ENCODE data around the gene CHCHD6. TPM values are rescaled to one million over a fixed set of nuclear protein-coding genes. Genes with fewer than 3 reads are reported as not detected.
A peak's percentile ranks its signal among the peaks of the same experiment; 100 is the strongest.

The CHCHD6 gene
- total RNA-seq, 1 experiment from 2014 or later, result 36.3 TPM

DNA sequence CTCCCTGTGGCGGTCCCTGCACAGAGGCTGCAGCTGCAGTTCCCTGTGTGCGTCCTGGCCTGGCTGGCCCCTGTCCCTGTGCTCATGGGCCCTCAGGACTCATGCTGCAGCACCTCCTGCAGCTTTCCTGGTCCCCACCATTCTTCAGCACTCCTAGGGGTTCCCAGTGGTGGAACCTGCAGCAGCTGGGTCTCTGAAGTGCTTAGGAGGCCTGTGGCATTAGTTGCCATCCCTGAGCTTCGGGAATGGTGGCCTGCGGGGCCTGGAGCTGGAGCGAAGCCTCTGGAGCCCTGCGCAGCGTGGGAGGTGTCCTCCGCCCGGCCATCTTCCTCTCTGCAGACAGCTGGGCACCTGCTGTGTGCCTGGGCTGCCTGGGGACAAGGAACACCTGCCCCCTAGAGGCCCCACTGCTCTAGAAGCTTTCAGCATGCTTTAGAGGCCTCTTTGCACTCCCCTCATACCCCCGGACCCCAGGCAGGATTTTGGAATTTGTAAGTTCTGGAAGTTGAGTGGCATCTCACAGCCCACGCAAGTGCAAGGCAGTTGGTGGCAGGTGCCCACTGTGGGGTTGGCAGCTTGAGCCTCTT, 292.0 kb downstream of the CHCHD6 start:
- no peak for TF ChIP-seq SP1 (IDR thresholded peaks at IDR 0.05; ENCODE audit: low read depth)
- TF ChIP-seq, protein P1, sequence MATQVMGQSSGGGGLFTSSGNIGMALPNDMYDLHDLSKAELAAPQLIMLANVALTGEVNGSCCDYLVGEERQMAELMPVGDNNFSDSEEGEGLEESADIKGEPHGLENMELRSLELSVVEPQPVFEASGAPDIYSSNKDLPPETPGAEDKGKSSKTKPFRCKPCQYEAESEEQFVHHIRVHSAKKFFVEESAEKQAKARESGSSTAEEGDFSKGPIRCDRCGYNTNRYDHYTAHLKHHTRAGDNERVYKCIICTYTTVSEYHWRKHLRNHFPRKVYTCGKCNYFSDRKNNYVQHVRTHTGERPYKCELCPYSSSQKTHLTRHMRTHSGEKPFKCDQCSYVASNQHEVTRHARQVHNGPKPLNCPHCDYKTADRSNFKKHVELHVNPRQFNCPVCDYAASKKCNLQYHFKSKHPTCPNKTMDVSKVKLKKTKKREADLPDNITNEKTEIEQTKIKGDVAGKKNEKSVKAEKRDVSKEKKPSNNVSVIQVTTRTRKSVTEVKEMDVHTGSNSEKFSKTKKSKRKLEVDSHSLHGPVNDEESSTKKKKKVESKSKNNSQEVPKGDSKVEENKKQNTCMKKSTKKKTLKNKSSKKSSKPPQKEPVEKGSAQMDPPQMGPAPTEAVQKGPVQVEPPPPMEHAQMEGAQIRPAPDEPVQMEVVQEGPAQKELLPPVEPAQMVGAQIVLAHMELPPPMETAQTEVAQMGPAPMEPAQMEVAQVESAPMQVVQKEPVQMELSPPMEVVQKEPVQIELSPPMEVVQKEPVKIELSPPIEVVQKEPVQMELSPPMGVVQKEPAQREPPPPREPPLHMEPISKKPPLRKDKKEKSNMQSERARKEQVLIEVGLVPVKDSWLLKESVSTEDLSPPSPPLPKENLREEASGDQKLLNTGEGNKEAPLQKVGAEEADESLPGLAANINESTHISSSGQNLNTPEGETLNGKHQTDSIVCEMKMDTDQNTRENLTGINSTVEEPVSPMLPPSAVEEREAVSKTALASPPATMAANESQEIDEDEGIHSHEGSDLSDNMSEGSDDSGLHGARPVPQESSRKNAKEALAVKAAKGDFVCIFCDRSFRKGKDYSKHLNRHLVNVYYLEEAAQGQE (IDR thresholded peaks at IDR 0.05; ENCODE audit: low read depth), result no peak
- TF ChIP-seq, protein P2, sequence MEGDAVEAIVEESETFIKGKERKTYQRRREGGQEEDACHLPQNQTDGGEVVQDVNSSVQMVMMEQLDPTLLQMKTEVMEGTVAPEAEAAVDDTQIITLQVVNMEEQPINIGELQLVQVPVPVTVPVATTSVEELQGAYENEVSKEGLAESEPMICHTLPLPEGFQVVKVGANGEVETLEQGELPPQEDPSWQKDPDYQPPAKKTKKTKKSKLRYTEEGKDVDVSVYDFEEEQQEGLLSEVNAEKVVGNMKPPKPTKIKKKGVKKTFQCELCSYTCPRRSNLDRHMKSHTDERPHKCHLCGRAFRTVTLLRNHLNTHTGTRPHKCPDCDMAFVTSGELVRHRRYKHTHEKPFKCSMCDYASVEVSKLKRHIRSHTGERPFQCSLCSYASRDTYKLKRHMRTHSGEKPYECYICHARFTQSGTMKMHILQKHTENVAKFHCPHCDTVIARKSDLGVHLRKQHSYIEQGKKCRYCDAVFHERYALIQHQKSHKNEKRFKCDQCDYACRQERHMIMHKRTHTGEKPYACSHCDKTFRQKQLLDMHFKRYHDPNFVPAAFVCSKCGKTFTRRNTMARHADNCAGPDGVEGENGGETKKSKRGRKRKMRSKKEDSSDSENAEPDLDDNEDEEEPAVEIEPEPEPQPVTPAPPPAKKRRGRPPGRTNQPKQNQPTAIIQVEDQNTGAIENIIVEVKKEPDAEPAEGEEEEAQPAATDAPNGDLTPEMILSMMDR (IDR thresholded peaks at IDR 0.05 in 2 of 3, conservative IDR thresholded peaks at IDR 0.05 in 1 of 3; ENCODE audit: borderline replicate concordance in 1 of 3, insufficient read depth in 1 of 3, low read depth in 2 of 3, low read length in 2 of 3), result peak in 1 of 3 experiments; percentile 30; a peak in 2 of 6 replicates
- no peak for TF ChIP-seq TCF7L2 (IDR thresholded peaks at IDR 0.05; ENCODE audit: borderline replicate concordance, extremely low read depth, insufficient read depth, insufficient read length)
- TF ChIP-seq, protein P3, sequence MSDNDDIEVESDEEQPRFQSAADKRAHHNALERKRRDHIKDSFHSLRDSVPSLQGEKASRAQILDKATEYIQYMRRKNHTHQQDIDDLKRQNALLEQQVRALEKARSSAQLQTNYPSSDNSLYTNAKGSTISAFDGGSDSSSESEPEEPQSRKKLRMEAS (IDR thresholded peaks at IDR 0.05), result no peak
- peaks cover 42% of the 10 kb centered on the region; the same call in 1 of the 2 replicates for H3K79me2 ChIP-seq (ENCODE audit: insufficient read depth, low read length)
- intact Hi-C loops (cut with micrococcal nuclease), result no loop called here

More for the DNA sequence above, 292.0 kb downstream of the CHCHD6 start:
- Histone ChIP-seq H2AFZ (ENCODE audit: low read depth, low read length, poor library complexity, severe bottlenecking) (no peak overlapping the region), H3K4me1 (ENCODE audit: control insufficient read depth in 1 of 2, insufficient read depth in 2 of 2, low read length in 2 of 2) (no peaks in the 10 kb centered on the region), H3K4me2 (ENCODE audit: low read length) (no peak overlapping the region), H3K4me3 (replicated peaks in 1 of 2; ENCODE audit: low read depth in 1 of 2, low read length in 2 of 2) (no peak overlapping the region), H3K27me3 (ENCODE audit: insufficient read depth, low read length) (no peaks in the 10 kb centered on the region), H3K36me3 (ENCODE audit: control insufficient read depth in 1 of 2, insufficient read depth in 2 of 2, low read length in 2 of 2) (no peaks in the 10 kb centered on the region), H3K9ac (ENCODE audit: low read length) (no peak overlapping the region), H3K9me2 (ENCODE audit: insufficient read depth) (no peaks in the 10 kb centered on the region), H4K20me1 (ENCODE audit: insufficient read depth) (no peaks in the 10 kb centered on the region), H3K9me3 (ENCODE audit: control insufficient read depth in 1 of 2, insufficient read depth in 1 of 2, low read depth in 1 of 2, low read length in 2 of 2) (no peaks in the 10 kb centered on the region), H3K27ac (ENCODE audit: low read depth, low read length) (no peak overlapping the region)
- no TSS peak for BruUV-seq (replicated peaks)
- POLR2A ChIA-PET, result no interaction called here
- RAD21 ChIA-PET (ENCODE audit: low non-redundant PET in 1 of 2, low total read pairs in 2 of 2, uncharacterized antibody in 2 of 2, unreplicated experiment in 2 of 2), result no interaction called here
- DNase-seq (ENCODE audit: low read depth, low spot score) (no peak), ATAC-seq (peak; percentile 37; the same call in 1 of the 2 replicates)
- CTCF ChIA-PET, result interaction anchor here (2.1 kb wide), 1 partner anchor 14 kb away, joined by 6 read pairs; the partner anchor contains the start of gene PLXNA1

Measured in HCT116 (cell line).